Fibroblast of lung (primary cell): ENCODE measurements around the gene RSPH3. TPM values are rescaled to one million over a fixed set of nuclear protein-coding genes. Genes with fewer than 3 reads are reported as not detected.
"Not testable (repeated sequence)": the region's sequence is repeated elsewhere in the genome, so short reads cannot be mapped to it uniquely, and the experiment has no call there.

Source experiments
- DNase-seq, 2 donors: peaks; one replicate each; pipeline versions ENCODE4 v3.0.0 to v3.0.0-alpha.2; 2010; ENCODE audit warnings: low read depth in 2 of 2
- H2AFZ ChIP-seq: 2 replicates; pipeline ENCODE4 v1.5.1; 2012; ENCODE audit warnings: low read length, control low read depth, inconsistent platforms
- H3K27ac ChIP-seq: 2 replicates; pipeline ENCODE4 v1.5.1; 2011; ENCODE audit warnings: low read length, control low read depth; ENCODE audit not compliant: insufficient read depth
- H3K27me3 ChIP-seq: 2 replicates; pipeline ENCODE4 v1.5.1; 2011; ENCODE audit warnings: mild to moderate bottlenecking, low read length; ENCODE audit not compliant: control insufficient read depth, insufficient read depth
- H3K36me3 ChIP-seq: 2 replicates; pipeline ENCODE4 v1.5.1; 2011; ENCODE audit warnings: low read length; ENCODE audit not compliant: control insufficient read depth, insufficient read depth
- H3K4me1 ChIP-seq: 2 replicates; pipeline ENCODE4 v1.5.1; 2011; ENCODE audit warnings: low read length; ENCODE audit not compliant: control insufficient read depth, insufficient read depth; ENCODE audit errors: extremely low read depth
- H3K4me2 ChIP-seq: 2 replicates; pipeline ENCODE4 v1.5.1; 2011; ENCODE audit warnings: low read length, control low read depth; ENCODE audit not compliant: insufficient read depth; ENCODE audit errors: extremely low read depth
- H3K4me3 ChIP-seq, 4 experiments: fragments of 200-600 bp in 1 of 4; sonication (generic) in 1 of 4; replicated peaks in 1 of 4; 2 replicates each; pipeline ENCODE4 v1.5.1; 2011 to 2016; ENCODE audit warnings: low read length in 4 of 4, low read depth in 3 of 4, mild to moderate bottlenecking in 3 of 4, control low read depth in 2 of 4, inconsistent platforms in 1 of 4, mixed read lengths in 1 of 4; ENCODE audit not compliant: insufficient read depth in 1 of 4; ENCODE audit errors: control extremely low read depth in 1 of 4
- H3K79me2 ChIP-seq: 2 replicates; pipeline ENCODE4 v1.5.1; 2012; ENCODE audit warnings: mild to moderate bottlenecking, low read length, inconsistent platforms; ENCODE audit not compliant: control insufficient read depth, insufficient read depth
- H3K9ac ChIP-seq: 2 replicates; pipeline ENCODE4 v1.5.1; 2011; ENCODE audit warnings: mild to moderate bottlenecking, low read length, control low read depth; ENCODE audit not compliant: insufficient read depth
- H3K9me3 ChIP-seq: 2 replicates; pipeline ENCODE4 v1.5.1; 2012; ENCODE audit warnings: low read depth, low read length; ENCODE audit not compliant: control insufficient read depth, insufficient read depth
- H4K20me1 ChIP-seq: 2 replicates; pipeline ENCODE4 v1.5.1; 2011; ENCODE audit warnings: low read length; ENCODE audit not compliant: control insufficient read depth, insufficient read depth; ENCODE audit errors: extremely low read depth
- EZH2 ChIP-seq: IDR thresholded peaks from 2 replicates; pipeline ENCODE4 v1.5.1; 2012; ENCODE audit warnings: low read length, control low read depth, mild to moderate bottlenecking; ENCODE audit errors: missing control alignments
- polyA plus RNA-seq, 2 donors: library from polyadenylated mRNA; depleted of rRNA in 1 of 2; stranded (reverse) in 1 of 2; unstranded in 1 of 2; fragments of >200 nt; gene quantifications; 2 replicates each; pipeline ENCODE4 v1.2.1, GENCODE V29; 2011 to 2012; ENCODE audit warnings: missing spikeins in 1 of 2
- total RNA-seq: library from RNA; depleted of rRNA; stranded (reverse); fragments of >200 nt; gene quantifications from 2 replicates; pipeline ENCODE4 v1.2.1, GENCODE V29; 2014
- TF ChIP-seq, protein P1 (sequence below), 2 donors: IDR thresholded peaks in 1 of 2; conservative IDR thresholded peaks in 1 of 2; 1 replicate in 1 of 2; 2 replicates in 1 of 2; pipeline ENCODE4 v1.5.1; 2011 to 2012; ENCODE audit warnings: low read length in 2 of 2, control low read depth in 1 of 2, inconsistent platforms in 1 of 2, low read depth in 1 of 2, mild to moderate bottlenecking in 1 of 2

The RSPH3 gene
- total and polyA plus RNA-seq, 2 donors (not counting 1 experiment from before 2014, with no cell fraction given): 2.3 to 5.9 TPM

DNA sequence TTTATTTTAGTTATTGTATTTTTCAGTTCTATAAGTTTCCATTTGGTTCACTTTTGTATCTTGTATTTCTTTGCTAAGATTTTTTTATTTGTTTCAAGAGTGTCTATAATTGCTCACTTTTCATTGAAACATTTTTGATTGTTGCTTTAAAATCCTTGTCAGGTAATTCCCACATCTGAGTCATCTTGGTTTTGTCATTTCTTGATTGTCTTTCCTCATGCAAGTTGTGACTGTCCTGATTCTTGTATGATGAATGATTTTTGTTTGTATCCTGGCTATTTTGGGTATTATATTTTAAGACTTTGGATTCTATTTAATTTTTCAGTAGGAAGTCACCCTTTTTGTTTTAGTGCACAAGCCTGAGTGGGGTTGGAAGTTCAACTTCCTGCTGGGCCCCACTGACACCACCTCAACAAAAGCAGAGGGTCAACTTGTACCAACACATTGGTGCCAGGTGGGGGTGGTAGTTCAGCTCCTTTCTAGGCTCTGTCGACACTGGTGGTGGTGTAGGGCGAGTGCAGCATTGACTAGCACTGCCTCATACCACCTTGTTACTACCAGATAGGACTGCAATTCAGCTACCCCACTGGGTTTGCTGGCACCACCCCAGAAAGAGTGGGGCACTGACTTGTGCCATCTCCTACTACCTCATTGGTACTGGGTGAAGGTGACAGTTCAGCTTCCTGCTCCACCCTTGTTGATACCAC lies 8.8 kb downstream of the RSPH3 start:
- no peak for DNase-seq
- Histone ChIP-seq H3K27me3 (no peaks in the 10 kb centered on the region), H3K4me3 (no peak overlapping the region), H3K9me3 (no peaks in the 10 kb centered on the region), H4K20me1 (no peaks in the 10 kb centered on the region), H2AFZ (no peak overlapping the region), H3K9ac (no peak overlapping the region), H3K79me2 (no peaks in the 10 kb centered on the region), H3K36me3 (peaks cover 1% of the 10 kb centered on the region), H3K27ac (no peak overlapping the region), H3K4me1 (peaks cover 6% of the 10 kb centered on the region), H3K4me2 (no peak overlapping the region)
- TF ChIP-seq, protein P1, sequence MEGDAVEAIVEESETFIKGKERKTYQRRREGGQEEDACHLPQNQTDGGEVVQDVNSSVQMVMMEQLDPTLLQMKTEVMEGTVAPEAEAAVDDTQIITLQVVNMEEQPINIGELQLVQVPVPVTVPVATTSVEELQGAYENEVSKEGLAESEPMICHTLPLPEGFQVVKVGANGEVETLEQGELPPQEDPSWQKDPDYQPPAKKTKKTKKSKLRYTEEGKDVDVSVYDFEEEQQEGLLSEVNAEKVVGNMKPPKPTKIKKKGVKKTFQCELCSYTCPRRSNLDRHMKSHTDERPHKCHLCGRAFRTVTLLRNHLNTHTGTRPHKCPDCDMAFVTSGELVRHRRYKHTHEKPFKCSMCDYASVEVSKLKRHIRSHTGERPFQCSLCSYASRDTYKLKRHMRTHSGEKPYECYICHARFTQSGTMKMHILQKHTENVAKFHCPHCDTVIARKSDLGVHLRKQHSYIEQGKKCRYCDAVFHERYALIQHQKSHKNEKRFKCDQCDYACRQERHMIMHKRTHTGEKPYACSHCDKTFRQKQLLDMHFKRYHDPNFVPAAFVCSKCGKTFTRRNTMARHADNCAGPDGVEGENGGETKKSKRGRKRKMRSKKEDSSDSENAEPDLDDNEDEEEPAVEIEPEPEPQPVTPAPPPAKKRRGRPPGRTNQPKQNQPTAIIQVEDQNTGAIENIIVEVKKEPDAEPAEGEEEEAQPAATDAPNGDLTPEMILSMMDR (conservative IDR thresholded peaks at IDR 0.05 in 1 of 2, IDR thresholded peaks at IDR 0.05 in 1 of 2; ENCODE audit: low read depth in 1 of 2, low read length in 2 of 2): no peak
- TF ChIP-seq EZH2: no peak

DNA sequence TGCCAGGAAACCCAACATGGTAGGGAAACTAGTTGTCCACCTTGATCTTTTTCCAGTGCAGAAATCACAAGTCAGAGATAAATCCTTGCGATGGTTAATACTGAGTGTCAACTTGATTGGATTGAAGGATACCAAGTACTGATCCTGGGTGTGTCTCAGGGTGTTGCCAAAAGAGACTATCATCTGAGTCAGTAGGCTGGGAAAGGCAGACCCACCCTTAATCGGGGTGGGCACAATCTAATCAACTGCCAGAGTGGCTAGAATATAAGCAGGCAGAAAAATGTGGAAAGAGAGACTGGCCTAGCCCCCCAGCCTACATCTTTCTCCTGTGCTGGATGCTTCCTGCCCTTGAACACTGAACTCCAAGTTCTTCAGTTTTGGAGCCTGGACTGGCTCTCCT lies 10.3 kb downstream of the RSPH3 start:
- H3K4me3 ChIP-seq, H4K20me1 ChIP-seq, H3K27me3 ChIP-seq, H3K36me3 ChIP-seq, DNase-seq, H3K4me1 ChIP-seq, H2AFZ ChIP-seq, H3K9ac ChIP-seq, H3K79me2 ChIP-seq, H3K27ac ChIP-seq, H3K9me3 ChIP-seq, H3K4me2 ChIP-seq: not testable (repeated sequence)

DNA sequence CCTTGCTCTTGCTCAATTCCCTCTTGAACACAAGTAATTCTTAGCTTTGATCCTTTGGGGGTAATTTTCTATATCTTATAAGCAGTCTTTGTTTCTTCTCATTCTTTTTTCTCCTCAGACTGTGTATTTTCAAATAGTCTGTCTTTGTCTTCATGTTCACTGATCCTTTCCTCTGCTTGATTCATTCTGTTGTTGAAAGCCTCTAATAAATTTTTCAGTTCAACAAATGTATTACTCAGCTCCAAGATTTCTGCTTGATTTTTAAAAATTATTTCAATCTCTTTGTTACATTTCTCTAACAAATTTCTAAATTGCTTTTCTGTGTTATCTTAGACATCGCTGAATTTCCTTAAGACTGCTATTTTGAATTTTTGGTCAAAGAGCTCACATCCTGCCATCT lies 11.5 kb downstream of the RSPH3 start:
- H4K20me1 ChIP-seq: no peaks in the 10 kb centered on the region
- no peaks in the 10 kb centered on the region for H3K27me3 ChIP-seq
- H3K79me2 ChIP-seq: no peaks in the 10 kb centered on the region
- H3K27ac ChIP-seq: no peak overlapping the region
- no peak for DNase-seq
- no peaks in the 10 kb centered on the region for H3K4me1 ChIP-seq
- no peak overlapping the region for H3K9ac ChIP-seq
- H2AFZ ChIP-seq: no peak overlapping the region
- peaks cover 1% of the 10 kb centered on the region for H3K36me3 ChIP-seq
- no peak overlapping the region for H3K4me3 ChIP-seq
- no peaks in the 10 kb centered on the region for H3K9me3 ChIP-seq
- TF ChIP-seq EZH2: no peak
- TF ChIP-seq, protein P1 (conservative IDR thresholded peaks at IDR 0.05 in 1 of 2, IDR thresholded peaks at IDR 0.05 in 1 of 2; ENCODE audit: low read depth in 1 of 2, low read length in 2 of 2): no peak
- no peak overlapping the region for H3K4me2 ChIP-seq
